ENCODE data around the gene AMN.

AMN gene

DNA sequence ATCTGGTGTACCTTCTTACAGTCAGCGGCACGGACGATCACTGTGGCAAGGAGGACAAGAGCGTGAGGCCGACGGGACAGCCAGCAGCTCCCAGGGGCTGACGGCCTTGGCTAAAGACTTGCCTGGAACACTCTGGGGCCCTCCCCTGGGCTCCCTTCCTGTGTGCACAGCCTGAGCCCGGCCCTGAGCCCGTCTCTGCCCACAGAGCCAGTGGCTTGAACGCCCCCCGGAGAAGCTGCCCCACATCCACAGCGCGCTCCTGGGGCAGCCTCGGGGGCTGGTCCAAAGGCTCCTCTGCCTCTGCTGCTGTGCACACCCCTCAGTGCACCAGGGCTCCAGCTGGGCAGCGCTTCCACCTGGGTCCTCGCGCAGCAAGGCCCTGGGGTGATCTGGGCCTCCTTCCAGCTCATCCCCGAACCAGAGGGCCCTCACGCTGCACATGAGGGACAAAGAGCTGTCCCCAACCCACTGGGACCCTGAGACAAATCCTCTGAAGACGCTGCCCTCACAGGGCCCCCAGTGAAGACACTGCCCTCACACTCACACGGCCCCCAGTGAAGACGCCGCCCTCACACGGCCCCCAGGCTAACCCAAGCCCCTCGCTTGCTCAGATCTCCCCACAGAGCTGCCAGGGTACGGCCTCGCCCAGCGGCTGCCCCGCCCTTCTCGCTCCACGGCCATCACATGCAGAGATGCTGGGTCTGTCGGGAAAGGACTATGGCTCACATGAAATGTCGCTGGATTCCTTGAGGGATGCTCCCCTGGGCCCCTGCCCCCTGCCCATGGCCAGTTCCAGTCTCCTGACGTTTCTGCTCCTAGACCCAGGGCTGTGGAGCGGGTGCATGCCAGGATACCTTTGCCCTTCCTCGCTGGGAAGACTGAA is 22.2 kb downstream of the AMN start:
- DNase-seq = no peak
- TF ChIP-seq GATA1 (IDR thresholded peaks at IDR 0.05; ENCODE audit: low read depth, low read length) (no peak), POLR2A (IDR thresholded peaks at IDR 0.05; ENCODE audit: low read length) (no peak)

DNA sequence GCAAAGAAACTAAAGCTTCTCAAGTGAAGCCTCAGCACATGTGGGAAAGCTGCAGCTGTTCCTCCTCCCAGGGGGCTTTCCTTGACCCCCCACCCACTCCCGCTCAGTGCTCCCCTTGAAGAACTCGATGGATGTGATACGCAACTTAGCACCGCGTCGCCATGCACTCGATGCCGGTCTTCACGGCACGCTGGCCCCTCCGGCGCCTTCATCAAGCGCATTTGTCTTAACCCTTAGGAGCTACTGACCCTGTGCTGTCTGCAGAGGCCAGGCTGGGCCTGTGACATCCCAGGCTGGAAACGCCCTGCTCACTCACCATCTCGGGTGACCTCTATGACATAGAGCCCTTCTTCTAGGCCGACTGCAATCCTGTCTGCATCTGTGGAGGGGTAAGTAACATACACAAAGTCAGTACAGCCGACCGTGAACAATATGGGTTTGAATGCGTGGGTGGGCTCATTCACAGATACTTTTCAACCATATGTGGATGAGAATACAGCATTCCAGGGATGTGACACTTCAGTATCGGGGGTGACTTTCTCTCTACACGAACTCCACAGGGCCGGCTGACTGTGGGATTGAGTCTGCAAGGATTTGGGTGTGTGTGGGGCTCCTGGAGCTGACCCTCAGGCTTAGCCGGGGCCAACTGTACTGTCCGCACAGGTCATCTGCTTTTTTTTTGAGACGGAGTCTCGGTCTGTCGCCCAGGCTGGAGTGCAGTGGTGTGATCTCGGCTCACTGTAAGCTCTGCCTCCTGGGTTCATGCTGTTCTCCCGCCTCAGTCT is 23.1 kb downstream of the AMN start:
- DNase-seq = no peak

DNA sequence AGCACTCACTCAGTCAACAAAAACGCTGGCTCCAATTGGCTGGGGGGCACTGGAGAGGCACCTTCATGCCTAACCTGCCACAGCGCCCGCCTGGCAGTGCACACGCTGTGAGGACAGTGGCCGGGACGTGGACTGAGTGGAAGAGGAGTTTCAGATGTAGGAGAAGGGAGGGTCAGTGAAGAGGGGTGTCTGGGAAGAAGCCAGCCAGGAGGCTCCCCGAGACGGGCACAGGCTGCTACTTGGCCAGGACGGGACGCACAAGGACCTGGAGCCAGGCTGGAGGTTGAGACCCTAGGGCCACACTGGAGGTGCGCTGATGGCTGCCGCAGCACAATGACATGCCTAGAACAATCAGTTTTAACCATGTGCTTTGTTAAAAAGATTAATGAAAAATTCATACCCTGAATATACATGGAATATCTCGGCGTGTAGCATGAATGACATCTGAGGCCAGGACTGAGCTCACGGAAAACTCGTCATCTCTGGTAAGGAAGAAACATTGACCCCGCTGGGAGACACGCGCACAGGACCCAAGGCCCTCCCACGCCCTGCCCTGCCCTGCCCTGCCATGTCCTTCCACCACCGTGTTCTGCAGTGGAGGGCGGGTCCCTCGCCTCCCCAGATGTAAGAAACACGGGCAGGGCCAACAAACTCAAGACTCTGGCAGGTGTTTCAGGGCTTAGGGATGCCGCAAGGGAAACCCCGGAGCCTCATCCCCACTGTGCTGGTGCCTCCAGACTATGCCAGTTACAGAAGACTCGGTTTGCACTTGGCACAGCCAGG is 25.0 kb downstream of the AMN start:
- no peak for DNase-seq
- no peak for TF ChIP-seq GATA1 (IDR thresholded peaks at IDR 0.05; ENCODE audit: low read depth, low read length)
- TF ChIP-seq POLR2A (IDR thresholded peaks at IDR 0.05; ENCODE audit: low read length) = no peak

More for the DNA sequence above, 23.1 kb downstream of the AMN start:
- TF ChIP-seq POLR2A (IDR thresholded peaks at IDR 0.05; ENCODE audit: low read length) (no peak), GATA1 (IDR thresholded peaks at IDR 0.05; ENCODE audit: low read depth, low read length) (no peak)

DNA sequence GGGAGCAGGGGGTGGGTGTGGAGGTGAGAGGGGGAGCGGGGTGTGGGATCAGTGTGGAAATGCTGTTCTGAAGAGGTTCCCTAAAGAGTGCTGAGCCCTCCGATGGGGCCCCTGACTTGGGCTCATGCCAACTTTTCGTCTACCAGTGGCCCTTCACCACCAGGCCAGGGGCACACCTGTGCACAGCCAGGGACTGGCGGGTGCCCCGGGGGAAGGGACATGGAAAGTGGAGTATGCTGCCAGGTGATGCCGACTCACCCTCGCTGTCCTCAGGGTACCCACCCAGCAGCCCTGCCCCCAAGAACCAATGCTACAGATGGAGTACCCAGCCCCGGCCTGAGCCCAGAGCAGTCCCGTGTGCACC is 26.2 kb downstream of the AMN start:
- TF ChIP-seq POLR2A (IDR thresholded peaks at IDR 0.05; ENCODE audit: low read length) (no peak), GATA1 (IDR thresholded peaks at IDR 0.05; ENCODE audit: low read depth, low read length) (no peak)
- DNase-seq = no peak

DNA sequence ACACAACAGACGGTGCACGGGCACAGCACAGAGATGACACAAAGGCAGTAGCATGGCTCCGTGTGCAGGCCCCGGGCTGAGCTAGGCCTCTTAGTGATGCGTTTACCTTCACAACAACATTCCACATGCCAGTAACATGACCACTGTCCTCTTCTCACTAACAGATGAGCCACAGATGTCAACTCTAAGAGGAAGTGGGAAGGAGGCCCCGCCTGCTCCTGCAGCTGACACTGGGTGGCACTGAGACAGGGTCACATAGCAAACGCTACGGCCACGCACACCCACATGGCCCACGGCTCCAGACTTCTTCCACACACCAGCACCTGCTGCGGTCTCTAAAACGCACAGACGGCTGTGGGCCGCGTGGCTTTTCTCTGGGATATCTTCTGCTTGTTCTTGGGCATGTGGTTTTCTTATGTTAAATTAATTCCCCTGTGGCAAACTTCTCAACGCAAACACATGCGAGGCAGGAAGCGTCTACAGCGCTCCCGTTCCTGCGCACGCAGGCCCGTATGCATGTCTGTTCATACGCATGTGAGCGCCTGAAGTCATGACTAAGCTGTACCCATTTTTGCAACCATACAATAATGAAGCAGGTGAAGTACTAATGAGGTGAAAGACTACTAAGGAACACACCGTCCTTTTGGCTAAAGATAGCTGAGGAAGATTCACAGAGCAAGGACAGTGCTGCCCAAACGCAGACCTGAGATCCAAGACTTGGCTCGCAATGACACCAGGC is 26.8 kb downstream of the AMN start:
- TF ChIP-seq GATA1 (IDR thresholded peaks at IDR 0.05; ENCODE audit: low read depth, low read length) (no peak), POLR2A (IDR thresholded peaks at IDR 0.05; ENCODE audit: low read length) (no peak)
- DNase-seq = no peak

DNA sequence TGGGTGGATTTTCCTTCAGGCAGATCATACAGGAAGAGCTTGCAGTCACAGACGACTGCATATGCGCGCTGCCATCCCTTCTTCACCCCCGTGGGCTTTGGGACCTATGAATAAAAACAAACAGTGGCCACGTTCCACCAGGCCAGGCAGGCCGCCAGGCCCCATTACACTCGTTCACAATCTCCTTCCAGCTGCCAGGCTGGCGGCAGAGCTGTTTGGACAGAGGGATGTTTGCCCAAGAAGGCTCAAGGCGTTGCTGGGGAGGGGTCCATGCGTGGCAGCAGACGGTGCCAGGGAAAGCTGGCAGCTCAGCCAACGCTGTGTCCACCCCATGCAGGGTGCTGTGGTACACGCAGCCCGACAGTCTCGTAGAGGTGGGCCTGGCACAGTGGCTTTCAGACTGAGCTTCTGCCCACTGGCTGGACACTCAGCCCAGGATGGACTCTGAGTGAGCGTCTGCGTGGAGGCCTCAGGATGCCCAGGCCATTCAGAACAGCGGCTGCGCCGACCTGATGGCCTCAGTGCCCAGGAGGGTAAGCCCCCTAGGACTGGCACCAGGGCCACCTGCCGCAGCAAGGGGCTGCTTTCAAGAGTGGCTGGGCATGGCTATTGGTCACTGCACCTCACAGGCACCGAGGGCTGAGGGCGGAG is 27.5 kb downstream of the AMN start:
- TF ChIP-seq POLR2A (IDR thresholded peaks at IDR 0.05; ENCODE audit: low read length) (no peak), GATA1 (IDR thresholded peaks at IDR 0.05; ENCODE audit: low read depth, low read length) (no peak)
- no peak for DNase-seq

DNA sequence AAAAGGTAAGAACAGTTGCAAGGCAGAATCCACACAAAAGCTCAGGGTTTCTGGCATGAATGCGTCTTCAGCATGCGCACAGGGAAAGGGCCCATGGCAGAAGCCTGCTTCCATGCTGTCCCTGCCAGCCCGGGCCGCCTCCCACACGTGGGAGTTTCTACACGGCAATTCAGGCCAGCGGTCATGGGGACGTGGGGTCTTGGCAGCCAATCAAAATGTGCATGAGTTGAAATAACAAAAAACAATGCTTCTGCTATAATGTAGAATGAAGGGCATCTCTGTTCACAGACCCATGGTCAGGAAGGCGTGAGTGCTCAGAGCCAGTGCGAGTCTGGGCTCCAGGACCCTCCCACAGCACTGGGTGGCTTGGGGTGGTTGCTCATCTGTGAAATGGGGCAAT is 28.6 kb downstream of the AMN start:
- no peak for DNase-seq

DNA sequence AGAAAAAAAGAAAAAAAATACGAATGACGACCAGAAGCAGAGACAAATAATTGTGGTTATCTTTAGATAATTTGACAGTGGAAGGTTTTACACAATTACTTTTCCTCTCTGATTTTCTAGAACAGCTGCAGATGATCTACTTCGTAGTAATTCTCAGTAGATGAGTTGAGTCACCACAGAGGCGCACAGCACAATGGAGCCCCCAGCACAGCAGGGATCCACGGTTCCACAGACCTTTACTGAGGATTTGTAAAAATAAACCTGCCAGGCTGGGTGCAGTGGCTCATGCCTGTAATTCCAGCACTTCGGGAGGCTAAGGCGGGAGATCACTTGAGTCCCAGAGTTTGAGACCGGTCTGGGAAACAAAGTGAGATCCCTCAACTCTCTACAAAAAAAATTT is 29.3 kb downstream of the AMN start:
- DNase-seq = no peak
- TF ChIP-seq POLR2A (IDR thresholded peaks at IDR 0.05; ENCODE audit: low read length) (no peak), GATA1 (IDR thresholded peaks at IDR 0.05; ENCODE audit: low read depth, low read length) (no peak)

More for the DNA sequence above, 28.6 kb downstream of the AMN start:
- TF ChIP-seq POLR2A (IDR thresholded peaks at IDR 0.05; ENCODE audit: low read length) (no peak), GATA1 (IDR thresholded peaks at IDR 0.05; ENCODE audit: low read depth, low read length) (no peak)

DNA sequence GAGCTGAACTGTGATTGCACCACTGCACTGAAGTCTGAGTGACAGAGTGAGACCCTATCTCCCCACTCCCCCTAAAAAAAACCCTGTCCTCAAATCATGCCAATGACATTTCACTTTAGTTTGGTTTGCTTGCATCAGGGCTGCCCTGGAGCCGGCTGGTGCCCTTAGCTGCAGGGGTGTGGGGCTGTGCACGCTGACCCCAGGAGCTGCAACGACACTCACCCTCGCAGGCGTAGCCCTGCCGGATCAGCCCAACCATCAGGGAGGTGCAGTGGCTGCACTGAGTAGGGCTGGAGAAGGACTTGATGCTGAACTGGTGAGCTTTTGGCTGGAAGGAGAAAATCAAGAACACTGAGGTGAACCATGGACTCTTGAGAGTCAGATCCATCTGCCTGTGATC is 29.8 kb downstream of the AMN start:
- no peak for DNase-seq
- no peak for TF ChIP-seq POLR2A (IDR thresholded peaks at IDR 0.05; ENCODE audit: low read length)

DNA sequence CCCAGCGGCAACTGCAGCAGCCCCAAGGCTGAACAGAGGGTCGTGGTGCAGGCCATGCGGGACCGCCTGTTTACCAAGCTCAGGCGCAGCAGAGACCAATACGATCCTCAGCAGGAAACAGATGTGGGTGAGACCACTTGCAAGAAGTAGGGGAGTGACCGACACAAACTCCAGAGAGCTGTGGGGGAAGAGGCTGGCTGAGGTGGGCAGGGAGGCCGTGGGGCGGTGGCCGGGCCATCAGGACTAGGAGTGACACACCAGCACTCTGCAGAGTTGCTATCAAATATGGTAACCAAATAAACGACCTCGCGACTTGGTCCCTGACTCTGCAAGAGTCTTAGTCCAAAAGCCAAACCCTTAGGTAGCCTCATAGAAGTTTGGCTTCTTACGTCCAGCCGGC is 30.6 kb downstream of the AMN start:
- no peak for TF ChIP-seq GATA1 (IDR thresholded peaks at IDR 0.05; ENCODE audit: low read depth, low read length)
- TF ChIP-seq POLR2A (IDR thresholded peaks at IDR 0.05; ENCODE audit: low read length) = no peak
- no peak for DNase-seq

DNA sequence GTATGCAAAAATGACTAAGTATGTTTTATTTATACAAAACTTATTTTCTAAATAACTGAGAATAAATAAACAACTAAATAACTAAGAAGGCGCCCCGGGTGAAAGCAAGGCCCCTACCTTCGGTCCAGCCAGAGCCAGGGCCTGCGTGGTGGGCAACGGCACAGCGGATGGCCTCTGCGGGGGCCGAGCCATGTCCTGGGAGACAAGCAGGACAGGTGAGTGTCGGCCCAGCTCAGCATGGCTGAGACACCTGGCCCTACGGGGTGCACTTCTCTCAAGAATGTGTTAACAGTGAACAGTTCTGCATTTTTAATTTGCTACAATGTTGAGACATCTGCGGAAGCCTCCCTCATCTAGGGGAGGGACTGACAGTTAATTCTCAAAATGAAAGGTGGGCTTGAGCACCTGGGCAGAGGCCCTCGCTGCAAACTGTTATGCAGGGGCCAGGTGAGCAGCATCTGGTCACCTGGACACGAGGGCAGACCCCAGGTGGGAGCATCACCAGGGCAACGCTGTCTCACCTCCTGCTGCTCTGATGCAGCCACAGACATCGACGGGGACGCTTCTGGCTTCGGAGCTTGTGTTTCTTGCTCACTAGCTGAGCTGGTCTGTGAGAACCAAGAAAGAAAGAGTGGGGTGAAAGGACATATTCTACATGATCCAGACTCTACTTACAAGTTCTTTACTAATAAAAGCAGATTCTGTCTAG is 31.8 kb downstream of the AMN start:
- DNase-seq = no peak
- TF ChIP-seq GATA1 (IDR thresholded peaks at IDR 0.05; ENCODE audit: low read depth, low read length) (no peak), POLR2A (IDR thresholded peaks at IDR 0.05; ENCODE audit: low read length) (no peak)

DNA sequence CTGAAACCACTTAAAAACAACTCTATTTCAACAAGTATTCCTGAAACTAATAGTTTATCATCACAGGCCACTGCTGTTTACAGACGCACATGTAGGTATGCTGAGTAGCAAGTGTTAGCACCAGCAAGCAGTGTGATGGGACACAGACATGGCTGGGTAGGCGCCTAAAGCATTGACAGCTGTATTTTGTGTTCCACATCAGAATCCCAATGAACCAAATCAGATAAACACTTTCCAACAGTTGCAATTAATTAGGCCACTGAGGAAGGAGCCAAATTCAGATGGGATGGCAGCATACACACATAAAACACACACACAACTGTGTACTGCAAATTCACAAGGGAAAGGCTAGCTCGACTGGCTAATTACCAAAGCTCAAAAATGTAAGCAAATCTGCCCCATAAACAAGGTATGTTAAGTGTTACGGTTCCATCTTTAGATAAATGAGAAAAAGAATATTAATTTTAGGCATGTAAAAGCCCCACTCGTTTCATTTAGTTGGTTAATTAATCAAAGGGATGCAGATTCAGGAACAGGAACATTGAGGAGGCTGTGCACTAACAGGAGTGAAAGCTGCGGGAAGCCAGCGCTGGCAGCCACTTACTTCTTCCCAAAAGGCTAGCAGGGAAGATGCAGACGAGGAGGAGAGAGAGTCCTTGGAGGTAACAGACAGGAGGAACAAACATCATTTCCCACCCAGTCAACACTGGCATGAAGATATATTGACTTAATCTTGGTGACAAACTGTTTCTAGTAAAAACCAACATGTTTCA is 33.4 kb downstream of the AMN start:
- TF ChIP-seq GATA1 (IDR thresholded peaks at IDR 0.05; ENCODE audit: low read depth, low read length) (no peak), POLR2A (IDR thresholded peaks at IDR 0.05; ENCODE audit: low read length) (no peak)
- DNase-seq = no peak

All from erythroblast (primary cell).